HEK293T (cell line): Measurements from ENCODE around the gene CDSN.

Source experiments
- BHLHE40 ChIP-seq: fragments of 450-650 bp; IDR thresholded peaks from 2 replicates; pipeline ENCODE4 v1.6.1; 2016; ENCODE audit warnings: mild to moderate bottlenecking, moderate library complexity, borderline replicate concordance
- ELF4 ChIP-seq: fragments of 450-650 bp; IDR thresholded peaks from 2 replicates; pipeline ENCODE4 v1.6.1; 2017; ENCODE audit warnings: antibody characterized with exemption
- FOXA1 ChIP-seq: fragments of 450-650 bp; IDR thresholded peaks from 2 replicates; pipeline ENCODE4 v1.6.1; 2016; ENCODE audit warnings: mild to moderate bottlenecking
- FOXM1 ChIP-seq: fragments of 450-650 bp; IDR thresholded peaks from 2 replicates; pipeline ENCODE4 v1.6.1; 2017; ENCODE audit warnings: mild to moderate bottlenecking, borderline replicate concordance
- SP1 ChIP-seq: fragments of 450-650 bp; IDR thresholded peaks from 2 replicates; pipeline ENCODE4 v1.6.1; 2017

DNA sequence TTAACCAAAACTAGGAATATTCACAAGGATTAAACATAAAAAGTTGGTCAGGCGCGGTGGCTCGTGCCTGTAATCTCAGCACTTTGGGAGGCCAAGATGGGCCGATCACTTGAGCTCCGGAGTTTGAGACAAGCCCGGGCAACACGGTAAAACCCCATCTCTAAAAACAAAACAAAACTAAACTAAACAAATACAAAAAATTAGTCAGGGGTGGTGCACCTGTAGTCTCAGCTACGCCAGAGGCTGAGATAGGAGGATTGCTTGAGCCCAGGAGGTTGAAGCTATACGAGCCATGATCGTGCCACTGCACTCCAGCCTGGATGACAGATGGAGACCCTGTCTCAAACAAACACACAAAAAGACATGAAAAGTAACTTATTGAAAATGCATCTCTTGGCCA, 15.5 kb upstream of the CDSN start:
- TF ChIP-seq FOXA1, result no peak
- TF ChIP-seq FOXM1, result no peak
- no peak for TF ChIP-seq SP1
- no peak for TF ChIP-seq BHLHE40
- no peak for TF ChIP-seq ELF4
